ENCODE results near the gene DAGLA.
A peak's percentile ranks its signal among the peaks of the same experiment; 100 is the strongest.

DAGLA gene

DNA sequence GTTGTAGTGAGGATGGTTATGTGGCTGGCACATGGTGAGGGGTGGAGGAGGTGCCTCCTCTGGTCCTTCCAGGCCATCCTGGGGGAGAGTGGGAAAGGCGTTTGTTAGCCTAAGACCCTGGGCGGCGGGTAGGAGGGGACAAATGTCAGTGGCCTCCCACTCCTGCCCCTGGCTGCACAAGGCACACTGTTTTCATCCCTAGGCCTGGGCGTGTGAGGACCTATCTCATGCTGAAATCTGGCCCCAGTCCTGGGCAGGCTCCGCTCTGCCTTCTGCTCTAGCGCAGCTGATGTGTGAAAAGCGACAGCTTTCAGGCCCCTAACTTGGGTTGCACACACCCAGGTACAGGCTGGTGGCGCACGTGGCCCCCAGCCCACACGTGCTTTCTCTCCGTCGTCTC lies 32.1 kb downstream of the DAGLA start:
- H3K9ac ChIP-seq (ENCODE audit: insufficient read length, low read depth): peak overlapping the region; percentile 22
- no peaks in the 10 kb centered on the region for H3K36me3 ChIP-seq (ENCODE audit: insufficient read depth, insufficient read length, low read length)
- H3K4me3 ChIP-seq (ENCODE audit: insufficient read length, low read depth): no peak overlapping the region
- TF ChIP-seq SUZ12 (IDR thresholded peaks at IDR 0.05; ENCODE audit: extremely low read depth, insufficient read depth, insufficient read length) (no peak), YY1 (IDR thresholded peaks at IDR 0.05; ENCODE audit: insufficient read depth, insufficient read length) (no peak), ZNF274 (IDR thresholded peaks at IDR 0.05; ENCODE audit: low read depth, low read length) (no peak)
- peaks cover 48% of the 10 kb centered on the region for H3K4me1 ChIP-seq (ENCODE audit: insufficient read depth, insufficient read length)
- H3K9me3 ChIP-seq (ENCODE audit: insufficient read depth, low read length): no peaks in the 10 kb centered on the region
- no peak for DNase-seq (ENCODE audit: low read depth, low spot score)
- no peaks in the 10 kb centered on the region for H3K27me3 ChIP-seq (ENCODE audit: insufficient read depth, insufficient read length)

DNA sequence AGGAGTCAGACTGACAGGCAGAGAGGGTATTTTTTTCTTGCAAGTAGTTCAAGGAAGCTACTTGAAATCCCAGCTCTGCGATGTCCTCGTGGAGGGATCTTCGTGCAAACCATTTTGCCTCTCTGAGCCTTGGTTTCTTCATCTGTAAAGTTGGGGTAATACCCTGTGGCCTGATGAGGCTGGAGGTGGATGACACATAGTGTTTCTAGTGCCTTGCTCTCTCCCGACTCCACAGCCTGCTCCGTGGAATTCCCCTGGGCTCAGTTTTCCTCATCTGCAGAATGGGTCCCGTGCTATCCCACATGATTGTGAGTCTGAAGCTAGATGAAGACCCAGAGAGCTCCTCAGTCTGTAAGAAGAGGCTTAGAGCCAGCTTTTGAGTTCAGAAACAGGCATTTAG lies 32.7 kb downstream of the DAGLA start:
- no peak for TF ChIP-seq SUZ12 (IDR thresholded peaks at IDR 0.05; ENCODE audit: extremely low read depth, insufficient read depth, insufficient read length)
- TF ChIP-seq YY1 (IDR thresholded peaks at IDR 0.05; ENCODE audit: insufficient read depth, insufficient read length): no peak
- TF ChIP-seq ZNF274 (IDR thresholded peaks at IDR 0.05; ENCODE audit: low read depth, low read length): no peak
- H3K4me3 ChIP-seq (ENCODE audit: insufficient read length, low read depth): no peak overlapping the region
- H3K9me3 ChIP-seq (ENCODE audit: insufficient read depth, low read length): no peaks in the 10 kb centered on the region
- no peaks in the 10 kb centered on the region for H3K27me3 ChIP-seq (ENCODE audit: insufficient read depth, insufficient read length)
- H3K4me1 ChIP-seq (ENCODE audit: insufficient read depth, insufficient read length): peaks cover 51% of the 10 kb centered on the region
- no peak for DNase-seq (ENCODE audit: low read depth, low spot score)
- peak overlapping the region; percentile 22 for H3K9ac ChIP-seq (ENCODE audit: insufficient read length, low read depth)
- no peaks in the 10 kb centered on the region for H3K36me3 ChIP-seq (ENCODE audit: insufficient read depth, insufficient read length, low read length)

DNA sequence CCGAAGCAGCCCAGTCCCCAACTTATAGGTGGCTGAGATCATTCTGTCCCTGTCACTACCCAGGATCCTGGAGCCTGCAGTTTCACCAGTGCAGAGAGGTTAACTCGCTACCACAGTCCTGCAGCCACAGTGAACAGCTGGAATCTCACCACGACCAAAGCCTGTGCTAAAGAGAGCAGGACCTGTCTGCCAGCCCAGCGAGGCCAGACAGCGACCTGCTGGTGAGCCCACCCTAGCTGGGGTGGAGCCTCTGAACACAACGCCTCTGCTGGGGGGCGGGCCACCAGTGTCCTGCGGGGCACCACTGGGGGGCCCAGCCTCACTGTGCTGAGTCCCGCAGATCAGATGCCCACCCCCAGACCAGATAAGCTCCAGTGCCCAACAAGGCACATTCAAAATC lies 33.3 kb downstream of the DAGLA start:
- H3K4me1 ChIP-seq (ENCODE audit: insufficient read depth, insufficient read length): peaks cover 53% of the 10 kb centered on the region
- TF ChIP-seq ZNF274 (IDR thresholded peaks at IDR 0.05; ENCODE audit: low read depth, low read length) (no peak), SUZ12 (IDR thresholded peaks at IDR 0.05; ENCODE audit: extremely low read depth, insufficient read depth, insufficient read length) (no peak), YY1 (IDR thresholded peaks at IDR 0.05; ENCODE audit: insufficient read depth, insufficient read length) (no peak)
- no peaks in the 10 kb centered on the region for H3K36me3 ChIP-seq (ENCODE audit: insufficient read depth, insufficient read length, low read length)
- H3K4me3 ChIP-seq (ENCODE audit: insufficient read length, low read depth): no peak overlapping the region
- no peaks in the 10 kb centered on the region for H3K27me3 ChIP-seq (ENCODE audit: insufficient read depth, insufficient read length)
- no peak for DNase-seq (ENCODE audit: low read depth, low spot score)
- H3K9ac ChIP-seq (ENCODE audit: insufficient read length, low read depth): no peak overlapping the region
- H3K9me3 ChIP-seq (ENCODE audit: insufficient read depth, low read length): no peaks in the 10 kb centered on the region

DNA sequence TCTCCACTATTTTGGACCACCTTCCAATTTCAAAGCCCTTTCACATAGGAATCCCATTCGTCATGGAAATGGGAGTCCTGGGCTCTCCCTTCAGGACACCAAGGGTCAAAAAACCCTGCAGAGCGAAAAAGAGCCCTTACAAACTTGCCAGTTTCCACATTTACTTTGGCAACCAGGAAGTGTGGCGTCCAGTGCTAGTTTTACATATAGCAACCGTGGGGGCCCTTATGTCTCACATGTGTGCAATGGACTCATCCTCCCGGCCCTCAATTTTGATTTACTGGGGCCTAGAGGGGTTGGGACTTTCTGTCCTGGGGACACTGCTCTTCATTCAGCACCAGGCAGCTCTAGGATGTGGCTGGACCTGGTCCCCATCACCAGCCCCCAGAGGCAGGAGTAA lies 33.7 kb downstream of the DAGLA start:
- TF ChIP-seq YY1 (IDR thresholded peaks at IDR 0.05; ENCODE audit: insufficient read depth, insufficient read length) (no peak), SUZ12 (IDR thresholded peaks at IDR 0.05; ENCODE audit: extremely low read depth, insufficient read depth, insufficient read length) (no peak), ZNF274 (IDR thresholded peaks at IDR 0.05; ENCODE audit: low read depth, low read length) (no peak)
- H3K36me3 ChIP-seq (ENCODE audit: insufficient read depth, insufficient read length, low read length): no peaks in the 10 kb centered on the region
- DNase-seq (ENCODE audit: low read depth, low spot score): no peak
- H3K9ac ChIP-seq (ENCODE audit: insufficient read length, low read depth): no peak overlapping the region
- peaks cover 53% of the 10 kb centered on the region for H3K4me1 ChIP-seq (ENCODE audit: insufficient read depth, insufficient read length)
- no peak overlapping the region for H3K4me3 ChIP-seq (ENCODE audit: insufficient read length, low read depth)
- no peaks in the 10 kb centered on the region for H3K27me3 ChIP-seq (ENCODE audit: insufficient read depth, insufficient read length)
- H3K9me3 ChIP-seq (ENCODE audit: insufficient read depth, low read length): no peaks in the 10 kb centered on the region

DNA sequence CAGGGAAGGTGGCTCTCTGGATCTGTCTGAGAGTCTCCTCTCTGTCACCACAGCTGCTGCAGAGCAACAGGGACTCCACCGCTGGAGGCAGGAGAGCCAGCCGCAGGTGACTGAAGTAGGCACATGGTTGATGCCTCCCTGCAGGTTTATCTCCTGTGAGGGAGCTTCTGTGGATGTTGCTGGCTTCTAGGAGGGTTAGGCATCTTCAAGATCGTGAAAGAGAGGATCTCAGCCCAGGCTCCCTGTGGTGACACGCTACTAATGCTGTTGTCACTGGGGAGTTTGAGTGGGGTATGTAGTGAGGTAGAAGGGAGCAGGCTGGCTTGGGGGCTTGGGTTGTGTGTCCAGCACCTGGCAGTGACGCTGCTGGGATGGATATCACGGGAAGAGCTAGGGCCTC lies 34.1 kb downstream of the DAGLA start:
- Histone ChIP-seq H3K9ac (ENCODE audit: insufficient read length, low read depth) (no peak overlapping the region), H3K27me3 (ENCODE audit: insufficient read depth, insufficient read length) (no peaks in the 10 kb centered on the region), H3K9me3 (ENCODE audit: insufficient read depth, low read length) (no peaks in the 10 kb centered on the region), H3K4me3 (ENCODE audit: insufficient read length, low read depth) (no peak overlapping the region), H3K36me3 (ENCODE audit: insufficient read depth, insufficient read length, low read length) (no peaks in the 10 kb centered on the region), H3K4me1 (ENCODE audit: insufficient read depth, insufficient read length) (peaks cover 51% of the 10 kb centered on the region)
- TF ChIP-seq YY1 (IDR thresholded peaks at IDR 0.05; ENCODE audit: insufficient read depth, insufficient read length) (no peak), SUZ12 (IDR thresholded peaks at IDR 0.05; ENCODE audit: extremely low read depth, insufficient read depth, insufficient read length) (no peak), ZNF274 (IDR thresholded peaks at IDR 0.05; ENCODE audit: low read depth, low read length) (no peak)
- DNase-seq (ENCODE audit: low read depth, low spot score): no peak

DNA sequence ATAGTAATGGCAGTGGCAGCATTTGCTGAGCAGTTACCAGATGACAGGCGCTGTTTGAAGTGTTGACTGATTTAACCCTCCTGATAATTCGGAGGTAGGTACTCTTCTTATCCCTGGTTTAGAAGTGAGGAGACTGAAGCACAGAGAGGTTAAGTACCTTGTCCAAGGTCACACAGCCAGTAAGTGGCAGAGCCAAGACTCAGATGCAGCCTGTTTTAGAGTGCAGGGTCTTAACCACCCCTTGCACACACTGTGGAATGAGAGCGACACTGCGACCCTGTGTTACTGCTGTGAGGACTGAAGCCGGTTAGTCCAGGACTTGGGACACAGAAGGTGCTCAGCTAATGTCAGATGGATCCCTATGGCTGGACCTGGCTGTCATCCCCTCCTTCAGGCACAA lies 34.7 kb downstream of the DAGLA start:
- Histone ChIP-seq H3K36me3 (ENCODE audit: insufficient read depth, insufficient read length, low read length) (peaks cover 2% of the 10 kb centered on the region), H3K4me1 (ENCODE audit: insufficient read depth, insufficient read length) (peaks cover 48% of the 10 kb centered on the region), H3K27me3 (ENCODE audit: insufficient read depth, insufficient read length) (no peaks in the 10 kb centered on the region), H3K9ac (ENCODE audit: insufficient read length, low read depth) (no peak overlapping the region), H3K4me3 (ENCODE audit: insufficient read length, low read depth) (no peak overlapping the region), H3K9me3 (ENCODE audit: insufficient read depth, low read length) (no peaks in the 10 kb centered on the region)
- no peak for DNase-seq (ENCODE audit: low read depth, low spot score)
- TF ChIP-seq YY1 (IDR thresholded peaks at IDR 0.05; ENCODE audit: insufficient read depth, insufficient read length) (no peak), SUZ12 (IDR thresholded peaks at IDR 0.05; ENCODE audit: extremely low read depth, insufficient read depth, insufficient read length) (no peak), ZNF274 (IDR thresholded peaks at IDR 0.05; ENCODE audit: low read depth, low read length) (no peak)

DNA sequence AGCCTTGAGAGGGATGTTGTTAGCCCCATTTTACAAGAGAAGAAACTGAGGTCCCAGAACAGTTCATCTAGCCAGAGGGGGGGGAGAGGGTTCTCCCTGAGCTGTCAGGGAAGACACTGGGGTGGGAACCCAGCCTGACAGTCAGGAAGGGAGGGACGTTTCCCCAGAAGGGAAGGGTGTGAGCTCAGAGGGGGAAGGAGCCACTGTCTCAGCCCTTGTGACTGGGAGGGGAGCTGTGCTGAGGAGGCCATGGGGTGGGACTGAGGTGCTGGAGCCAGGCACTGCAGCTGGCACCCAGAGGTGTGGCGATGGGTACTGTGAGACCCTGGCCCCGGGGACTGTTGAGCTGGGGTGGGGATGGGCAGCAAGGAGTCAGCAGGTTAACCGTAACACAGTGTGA lies 35.7 kb downstream of the DAGLA start:
- no peaks in the 10 kb centered on the region for H3K9me3 ChIP-seq (ENCODE audit: insufficient read depth, low read length)
- peaks cover 48% of the 10 kb centered on the region for H3K4me1 ChIP-seq (ENCODE audit: insufficient read depth, insufficient read length)
- DNase-seq (ENCODE audit: low read depth, low spot score): no peak
- H3K36me3 ChIP-seq (ENCODE audit: insufficient read depth, insufficient read length, low read length): peaks cover 11% of the 10 kb centered on the region
- no peak for TF ChIP-seq YY1 (IDR thresholded peaks at IDR 0.05; ENCODE audit: insufficient read depth, insufficient read length)
- no peak for TF ChIP-seq SUZ12 (IDR thresholded peaks at IDR 0.05; ENCODE audit: extremely low read depth, insufficient read depth, insufficient read length)
- TF ChIP-seq ZNF274 (IDR thresholded peaks at IDR 0.05; ENCODE audit: low read depth, low read length): no peak
- H3K4me3 ChIP-seq (ENCODE audit: insufficient read length, low read depth): no peak overlapping the region
- peak overlapping the region; percentile 57 for H3K9ac ChIP-seq (ENCODE audit: insufficient read length, low read depth)
- no peaks in the 10 kb centered on the region for H3K27me3 ChIP-seq (ENCODE audit: insufficient read depth, insufficient read length)

Measured in NT2/D1 (cell line).